Suprapubic skin (tissue), 4 donors: ENCODE data around the gene UBE3C.

Source experiments
- CTCF ChIP-seq, 2 donors: fragments of 200-600 bp in 1 of 2; fragments of 450-650 bp in 1 of 2; sonication (generic) in 1 of 2; IDR thresholded peaks; one replicate each; pipeline ENCODE4 v1.5.1; 2016 to 2019; ENCODE audit warnings: antibody characterized with exemption in 2 of 2, mild to moderate bottlenecking in 1 of 2, moderate library complexity in 1 of 2
- EP300 ChIP-seq: sonication (generic); formaldehyde crosslinking; IDR thresholded peaks from one replicate; pipeline ENCODE4 v1.6.1; 2017; ENCODE audit warnings: antibody characterized with exemption
- POLR2A ChIP-seq, 2 donors: fragments of 450-650 bp; IDR thresholded peaks; one replicate each; pipeline ENCODE4 v1.6.1; 2017; ENCODE audit warnings: antibody characterized with exemption in 2 of 2, mild to moderate bottlenecking in 2 of 2, moderate library complexity in 2 of 2
- POLR2AphosphoS5 ChIP-seq, 3 donors: sonication (generic); formaldehyde crosslinking; IDR thresholded peaks; one replicate each; pipeline ENCODE4 v1.6.1; 2017; ENCODE audit warnings: antibody characterized with exemption in 3 of 3

GRCh38 chr7:157096286-157097055 is 42.3 kb upstream of the UBE3C start:
- TF ChIP-seq EP300 = no peak
- TF ChIP-seq CTCF (IDR thresholded peaks at IDR 0.05) = no peak
- no peak for TF ChIP-seq POLR2AphosphoS5 (IDR thresholded peaks at IDR 0.05)
- TF ChIP-seq POLR2A (IDR thresholded peaks at IDR 0.05) = no peak
